Effector memory CD4-positive, alpha-beta T cell (primary cell): ENCODE data around the gene KRT35.

Experiments used
- DNase-seq, 3 donors: peaks; one replicate each; pipeline ENCODE4 v3.0.0-alpha.2; 2020
- H3K27ac ChIP-seq: 2 replicates; pipeline ENCODE4 v1.7.0; 2013; ENCODE audit warnings: mild to moderate bottlenecking, low read length, moderate library complexity; ENCODE audit not compliant: insufficient read depth, poor library complexity, severe bottlenecking
- H3K27me3 ChIP-seq: replicated peaks from 2 replicates; pipeline ENCODE4 v1.7.0; 2013; ENCODE audit warnings: mild to moderate bottlenecking, low read length; ENCODE audit not compliant: insufficient read depth, control insufficient read depth, poor library complexity, severe bottlenecking
- H3K36me3 ChIP-seq: 2 replicates; pipeline ENCODE4 v1.7.0; 2013; ENCODE audit warnings: mild to moderate bottlenecking, low read length, moderate library complexity; ENCODE audit not compliant: control insufficient read depth, insufficient read depth
- H3K4me1 ChIP-seq: 2 replicates; pipeline ENCODE4 v1.7.0; 2013; ENCODE audit warnings: low read length, mild to moderate bottlenecking; ENCODE audit not compliant: control insufficient read depth, insufficient read depth, poor library complexity, severe bottlenecking
- H3K4me3 ChIP-seq: 2 replicates; pipeline ENCODE4 v1.7.0; 2013; ENCODE audit warnings: low read length, low read depth, mild to moderate bottlenecking; ENCODE audit not compliant: insufficient read depth, poor library complexity, severe bottlenecking
- H3K9me3 ChIP-seq: 2 replicates; pipeline ENCODE4 v1.7.0; 2013; ENCODE audit warnings: mild to moderate bottlenecking, low read length, moderate library complexity; ENCODE audit not compliant: control insufficient read depth

The KRT35 gene

DNA sequence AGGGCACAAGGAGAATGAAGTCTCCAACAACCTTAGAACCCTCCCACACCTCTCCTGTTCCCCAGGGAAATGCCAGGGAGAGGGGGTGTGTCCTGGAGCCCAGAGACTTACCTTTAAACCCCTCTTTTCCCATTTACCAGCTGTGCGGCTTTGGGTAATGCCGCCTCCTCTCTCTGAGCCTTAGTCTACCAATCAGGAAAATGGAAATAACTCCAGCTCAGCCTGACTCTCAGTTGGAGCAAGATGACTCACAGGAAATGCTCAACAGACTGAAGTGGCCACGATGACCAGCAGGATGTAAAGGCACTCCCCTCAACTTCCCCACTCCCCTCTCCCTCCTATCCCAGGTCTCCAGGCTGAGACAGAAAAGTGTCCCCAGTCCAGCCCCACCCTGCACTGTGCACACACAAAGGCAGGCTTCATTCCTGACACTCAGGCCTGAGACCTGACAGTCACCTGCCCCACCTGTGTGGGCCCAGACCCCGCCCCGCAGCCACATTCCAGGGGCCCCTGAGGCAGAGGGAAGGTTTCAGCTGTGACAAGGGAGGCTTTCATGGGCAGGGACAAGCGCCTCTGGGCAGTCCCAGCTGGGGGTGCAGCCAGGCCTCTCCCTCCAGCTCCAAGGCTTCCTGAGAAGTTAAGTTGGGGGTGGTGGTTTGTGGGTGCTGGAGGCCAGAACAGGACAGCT lies 40.8 kb upstream of the KRT35 start:
- no peak for DNase-seq
- no peak overlapping the region for H3K4me3 ChIP-seq
- no peaks in the 10 kb centered on the region for H3K27me3 ChIP-seq
- H3K9me3 ChIP-seq, result no peaks in the 10 kb centered on the region
- no peaks in the 10 kb centered on the region for H3K4me1 ChIP-seq
- no peaks in the 10 kb centered on the region for H3K36me3 ChIP-seq
- no peak overlapping the region for H3K27ac ChIP-seq

GRCh38 chr17:41520821-41521521 lies 40.0 kb upstream of the KRT35 start:
- DNase-seq, result no peak
- Histone ChIP-seq H3K27ac (no peak overlapping the region), H3K4me3 (no peak overlapping the region), H3K27me3 (no peaks in the 10 kb centered on the region), H3K9me3 (no peaks in the 10 kb centered on the region), H3K4me1 (no peaks in the 10 kb centered on the region), H3K36me3 (no peaks in the 10 kb centered on the region)

GRCh38 chr17:41519501-41520224 lies 38.7 kb upstream of the KRT35 start:
- no peaks in the 10 kb centered on the region for H3K4me1 ChIP-seq
- H3K9me3 ChIP-seq, result no peaks in the 10 kb centered on the region
- H3K36me3 ChIP-seq, result no peaks in the 10 kb centered on the region
- no peak overlapping the region for H3K27ac ChIP-seq
- DNase-seq, result no peak
- H3K4me3 ChIP-seq, result no peak overlapping the region
- no peaks in the 10 kb centered on the region for H3K27me3 ChIP-seq

GRCh38 chr17:41518789-41519449 lies 38.0 kb upstream of the KRT35 start, which contains the start of gene KRT15:
Gene KRT15, minus strand, starts transcription at chr17:41518890. Its CDS starts 63 bp downstream, at chr17:41518827.
- H3K4me1 ChIP-seq, result no peaks in the 10 kb centered on the region
- no peak within 1 kb of the TSS for H3K4me3 ChIP-seq
- no peak within 1 kb of the TSS for H3K27ac ChIP-seq
- no peaks in the 10 kb centered on the region for H3K9me3 ChIP-seq
- no peak for DNase-seq
- H3K27me3 ChIP-seq, result no peaks in the 10 kb centered on the region
- H3K36me3 ChIP-seq, result no peaks in the 10 kb centered on the region

DNA sequence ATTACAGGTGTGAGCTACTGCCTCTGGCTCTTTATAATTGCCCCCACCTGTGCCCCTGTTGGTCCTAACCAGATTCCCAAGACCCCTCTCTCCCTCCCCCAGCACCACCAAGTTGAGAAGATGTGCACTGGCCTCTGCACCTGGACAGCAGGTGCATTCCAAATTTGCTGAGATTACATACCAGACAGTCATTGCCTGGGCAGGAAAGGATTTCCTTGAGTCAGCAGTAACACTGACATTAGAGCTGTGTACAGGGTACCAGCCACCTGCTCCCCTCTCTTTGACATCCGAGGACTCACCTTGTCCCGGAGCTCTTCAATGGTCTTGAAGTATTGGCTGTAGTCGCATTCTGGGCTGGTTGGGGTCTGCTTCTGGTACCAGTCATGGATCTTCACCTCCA lies 37.1 kb upstream of the KRT35 start:
- Histone ChIP-seq H3K36me3 (no peaks in the 10 kb centered on the region), H3K9me3 (no peaks in the 10 kb centered on the region), H3K27me3 (no peaks in the 10 kb centered on the region), H3K4me3 (no peak overlapping the region), H3K4me1 (no peaks in the 10 kb centered on the region), H3K27ac (no peak overlapping the region)
- no peak for DNase-seq

GRCh38 chr17:41516830-41517283 lies 35.9 kb upstream of the KRT35 start:
- H3K27me3 ChIP-seq, result no peaks in the 10 kb centered on the region
- H3K36me3 ChIP-seq, result no peaks in the 10 kb centered on the region
- DNase-seq, result no peak
- H3K4me1 ChIP-seq, result no peaks in the 10 kb centered on the region
- H3K27ac ChIP-seq, result no peak overlapping the region
- no peaks in the 10 kb centered on the region for H3K9me3 ChIP-seq
- no peak overlapping the region for H3K4me3 ChIP-seq

DNA sequence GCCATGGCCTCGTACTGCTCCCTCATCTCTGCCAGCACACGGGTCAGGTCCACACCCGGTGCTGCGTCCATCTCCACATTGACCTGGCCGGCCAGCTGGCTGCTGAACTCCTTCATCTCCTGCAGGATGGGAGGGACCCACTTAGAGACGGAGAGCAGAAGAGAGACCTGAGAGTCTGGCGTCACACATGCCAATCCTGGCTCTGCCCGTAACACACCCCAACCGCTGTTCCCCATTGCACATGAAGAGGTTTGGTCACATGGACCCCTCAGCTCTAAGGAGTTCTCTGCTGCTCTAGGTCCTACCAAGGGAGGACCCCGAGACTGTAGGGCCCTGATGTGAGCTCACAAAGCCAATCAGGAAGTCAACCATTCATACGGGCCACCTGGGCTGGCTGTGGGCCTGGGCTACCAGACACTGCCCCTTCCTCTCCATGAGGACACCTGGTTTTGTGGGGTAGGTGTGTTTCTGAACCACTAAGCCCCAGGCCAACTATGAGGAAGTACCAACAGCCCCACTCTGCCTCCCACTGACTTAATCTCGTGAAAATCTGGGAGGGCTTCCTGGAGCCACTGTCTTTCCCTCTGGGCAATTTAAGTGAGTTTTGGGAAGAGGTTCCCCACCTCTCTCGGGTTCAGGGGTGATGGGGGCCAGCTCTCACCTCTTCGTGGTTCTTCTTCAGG lies 35.3 kb upstream of the KRT35 start:
- H3K27ac ChIP-seq, result no peak overlapping the region
- no peaks in the 10 kb centered on the region for H3K27me3 ChIP-seq
- H3K9me3 ChIP-seq, result no peaks in the 10 kb centered on the region
- H3K4me1 ChIP-seq, result no peaks in the 10 kb centered on the region
- no peaks in the 10 kb centered on the region for H3K36me3 ChIP-seq
- no peak for DNase-seq
- H3K4me3 ChIP-seq, result no peak overlapping the region

- no peaks in the 10 kb centered on the region for H3K4me1 ChIP-seq
- no peaks in the 10 kb centered on the region for H3K9me3 ChIP-seq
- H3K27ac ChIP-seq, result no peak overlapping the region
- no peaks in the 10 kb centered on the region for H3K27me3 ChIP-seq
- no peaks in the 10 kb centered on the region for H3K36me3 ChIP-seq
- no peak overlapping the region for H3K4me3 ChIP-seq
- no peak for DNase-seq
Measured at GRCh38 chr17:41513168-41513547, 32.2 kb upstream of the KRT35 start.

GRCh38 chr17:41512546-41513167 lies 31.7 kb upstream of the KRT35 start:
- Histone ChIP-seq H3K9me3 (no peaks in the 10 kb centered on the region), H3K27me3 (no peaks in the 10 kb centered on the region), H3K36me3 (no peaks in the 10 kb centered on the region), H3K4me1 (no peaks in the 10 kb centered on the region), H3K4me3 (no peak overlapping the region), H3K27ac (no peak overlapping the region)
- no peak for DNase-seq
